Hepatocyte (in vitro differentiated cells): Measurements from ENCODE around the gene SCARF1. TPM values are rescaled to one million over a fixed set of nuclear protein-coding genes. Genes with fewer than 3 reads are reported as not detected.

Source experiments
- DNase-seq: peaks from one replicate; pipeline ENCODE4 v3.0.0-alpha.2; 2016; ENCODE audit warnings: low spot score
- H2AFZ ChIP-seq: fragments of 200-600 bp; sonication (generic); 2 replicates; pipeline ENCODE4 v1.6.0; 2016; ENCODE audit warnings: antibody characterized with exemption, mild to moderate bottlenecking
- H3K27ac ChIP-seq: fragments of 200-600 bp; sonication (generic); 2 replicates; pipeline ENCODE4 v1.5.1; 2016; ENCODE audit warnings: mild to moderate bottlenecking
- H3K27me3 ChIP-seq: fragments of 200-600 bp; sonication (generic); 2 replicates; pipeline ENCODE4 v1.6.1; 2016
- H3K36me3 ChIP-seq: fragments of 200-600 bp; sonication (generic); replicated peaks from 2 replicates; pipeline ENCODE4 v1.5.1; 2016; ENCODE audit warnings: low read depth; ENCODE audit not compliant: insufficient read depth
- H3K4me1 ChIP-seq: fragments of 200-600 bp; sonication (generic); 2 replicates; pipeline ENCODE4 v1.5.1; 2016; ENCODE audit warnings: mild to moderate bottlenecking, moderate library complexity; ENCODE audit not compliant: insufficient read depth
- H3K4me2 ChIP-seq: fragments of 200-600 bp; sonication (generic); 2 replicates; pipeline ENCODE4 v1.6.0; 2016
- H3K4me3 ChIP-seq: fragments of 200-600 bp; sonication (generic); 2 replicates; pipeline ENCODE4 v1.5.1; 2016; ENCODE audit warnings: mild to moderate bottlenecking
- H3K79me2 ChIP-seq: fragments of 200-600 bp; sonication (generic); 2 replicates; pipeline ENCODE4 v1.6.0; 2017; ENCODE audit warnings: mild to moderate bottlenecking
- H3K9me2 ChIP-seq: fragments of 200-600 bp; sonication (generic); replicated peaks from 2 replicates; pipeline ENCODE4 v1.6.0; 2017; ENCODE audit warnings: mild to moderate bottlenecking; ENCODE audit not compliant: insufficient read depth
- H3K9me3 ChIP-seq: fragments of 200-600 bp; sonication (generic); 2 replicates; pipeline ENCODE4 v1.5.1; 2016; ENCODE audit warnings: low read depth, mild to moderate bottlenecking
- H4K20me1 ChIP-seq: fragments of 200-600 bp; sonication (generic); 2 replicates; pipeline ENCODE4 v1.6.0; 2016; ENCODE audit warnings: mild to moderate bottlenecking; ENCODE audit not compliant: insufficient read depth, poor library complexity, severe bottlenecking
- CTCF ChIP-seq: fragments of 200-600 bp; sonication (generic); IDR thresholded peaks from 2 replicates; pipeline ENCODE4 v1.5.1; 2016; ENCODE audit warnings: antibody characterized with exemption, mild to moderate bottlenecking; ENCODE audit not compliant: poor library complexity
- EZH2 ChIP-seq: fragments of 200-600 bp; sonication (generic); IDR thresholded peaks from 2 replicates; pipeline ENCODE4 v1.6.1; 2016; ENCODE audit warnings: antibody characterized with exemption, mild to moderate bottlenecking, borderline replicate concordance
- EZH2phosphoT487 ChIP-seq: fragments of 200-600 bp; sonication (generic); IDR thresholded peaks from one replicate; pipeline ENCODE4 v1.6.1; 2018; ENCODE audit warnings: antibody characterized with exemption, mild to moderate bottlenecking, low read depth, moderate library complexity; ENCODE audit not compliant: unreplicated experiment, severe bottlenecking
- WGBS: methylation state at CpG from one replicate; pipeline ENCODE4 v1.1.6; 2016; ENCODE audit warnings: low lambda C conversion rate; ENCODE audit errors: missing lambda C conversion rate; 5-methylcytosine and 5-hydroxymethylcytosine counted together
- polyA plus RNA-seq: library from polyadenylated mRNA; unstranded; fragments of >200 nt; fragmentation: Nextera tagmentation; extraction: Ambion mirVana; gene quantifications from 2 replicates; pipeline ENCODE4 v1.2.1, GENCODE V29; 2016
- total RNA-seq: library from RNA; depleted of rRNA; stranded (reverse); fragments of >200 nt; gene quantifications from 2 replicates; pipeline ENCODE4 v1.2.3, GENCODE V29; 2014

The SCARF1 gene
- total and polyA plus RNA-seq, 2 experiments from 2014 or later: 0.93 to 2.0 TPM

- peaks cover 30% of the 10 kb centered on the region for H3K4me1 ChIP-seq
- DNase-seq: no peak
- H3K36me3 ChIP-seq: no peaks in the 10 kb centered on the region
- H2AFZ ChIP-seq: peak overlapping the region; percentile 28
- TF ChIP-seq EZH2 (no peak), EZH2phosphoT487 (no peak), CTCF (no peak)
- H4K20me1 ChIP-seq: peaks cover 6% of the 10 kb centered on the region
- no peaks in the 10 kb centered on the region for H3K9me2 ChIP-seq
- 25% methylated on average over 53 of the region's 54 CpGs for WGBS
- no peak overlapping the region for H3K4me3 ChIP-seq
- H3K27me3 ChIP-seq: no peaks in the 10 kb centered on the region
- H3K27ac ChIP-seq: peak overlapping the region; percentile 64
- no peaks in the 10 kb centered on the region for H3K9me3 ChIP-seq
- H3K79me2 ChIP-seq: no peaks in the 10 kb centered on the region
- peak overlapping the region; percentile 74 for H3K4me2 ChIP-seq
Measured at GRCh38 chr17:1648173-1648962, 2.8 kb upstream of the SCARF1 start.

GRCh38 chr17:1647802-1648171 lies 2.3 kb upstream of the SCARF1 start:
- TF ChIP-seq EZH2 (no peak), EZH2phosphoT487 (no peak), CTCF (no peak)
- no peak for DNase-seq
- Histone ChIP-seq H3K36me3 (no peaks in the 10 kb centered on the region), H3K4me1 (peaks cover 30% of the 10 kb centered on the region), H3K4me2 (peak overlapping the region; percentile 74), H3K9me2 (no peaks in the 10 kb centered on the region), H2AFZ (no peak overlapping the region), H4K20me1 (peaks cover 6% of the 10 kb centered on the region), H3K79me2 (no peaks in the 10 kb centered on the region), H3K4me3 (no peak overlapping the region), H3K27me3 (no peaks in the 10 kb centered on the region), H3K9me3 (no peaks in the 10 kb centered on the region), H3K27ac (no peak overlapping the region)
- WGBS: 88% methylated on average over 11 of the region's 11 CpGs

- no peaks in the 10 kb centered on the region for H3K27me3 ChIP-seq
- 92% methylated on average over 13 of the region's 13 CpGs for WGBS
- H3K9me3 ChIP-seq: no peaks in the 10 kb centered on the region
- TF ChIP-seq CTCF: no peak
- no peak for TF ChIP-seq EZH2
- no peak for TF ChIP-seq EZH2phosphoT487
- no peak overlapping the region for H3K27ac ChIP-seq
- no peaks in the 10 kb centered on the region for H3K9me2 ChIP-seq
- H3K36me3 ChIP-seq: no peaks in the 10 kb centered on the region
- no peaks in the 10 kb centered on the region for H3K79me2 ChIP-seq
- peaks cover 30% of the 10 kb centered on the region for H3K4me1 ChIP-seq
- no peak overlapping the region for H3K4me3 ChIP-seq
- no peak for DNase-seq
- peaks cover 4% of the 10 kb centered on the region for H4K20me1 ChIP-seq
- H3K4me2 ChIP-seq: no peak overlapping the region
- H2AFZ ChIP-seq: no peak overlapping the region
Measured at GRCh38 chr17:1646199-1646875, 805 bp upstream of the SCARF1 start.
